Right ventricle myocardium inferior (tissue), 1 donor: Measurements from ENCODE around the gene ABHD6. TPM values are rescaled to one million over a fixed set of nuclear protein-coding genes. Genes with fewer than 3 reads are reported as not detected.

Source experiments
- ATAC-seq: fragments of 200-7000 bp; cut with Tn5 transposase; one replicate; pipeline ENCODE4 v1.9.1; 2020; ENCODE audit warnings: mild to moderate bottlenecking, moderate library complexity
- DNase-seq: peaks from one replicate; pipeline ENCODE4 v3.0.0; 2021; ENCODE audit errors: missing footprints
- intact Hi-C: fragments of 100-400 bp; cut with DNase I; formaldehyde crosslinking; loops from one replicate; pipeline ENCODE4 v1.11.0; 2022
- total RNA-seq: library from RNA; stranded (reverse); fragmentation: NEBNext Ultra II Directional; extraction: Animal tissue kit (Norgen Biotek cat#: 25700); gene quantifications from one replicate; pipeline ENCODE4 v1.2.1, GENCODE V29; 2021
- donor health status: DM: no; HTN: yes; CAD: no; lungs with severe emphysema.

The ABHD6 gene
- total RNA-seq, 1 donor from 2014 or later, result 10.5 TPM

GRCh38 chr3:58296269-58296668 lies 58.7 kb downstream of the ABHD6 start:
- DNase-seq (no peak), ATAC-seq (no peak)
- intact Hi-C loops, result loop anchor here (5.0 kb wide), 1 partner anchor 59 kb away; the partner anchor contains the start of gene ABHD6

GRCh38 chr3:58296843-58297242 lies 59.3 kb downstream of the ABHD6 start:
- no peak for ATAC-seq
- DNase-seq, result no peak
- intact Hi-C loops, result loop anchor here (5.0 kb wide), 1 partner anchor 60 kb away; the partner anchor contains the start of gene ABHD6

GRCh38 chr3:58298190-58298589 lies 60.6 kb downstream of the ABHD6 start:
- intact Hi-C loops, result loop anchor here (5.0 kb wide), 1 partner anchor 61 kb away; the partner anchor contains the start of gene ABHD6
- no peak for DNase-seq

GRCh38 chr3:58299075-58299474 lies 61.5 kb downstream of the ABHD6 start:
- ATAC-seq (no peak), DNase-seq (no peak)
- intact Hi-C loops, result loop anchor here (5.0 kb wide), 1 partner anchor 62 kb away; the partner anchor contains the start of gene ABHD6

More at GRCh38 chr3:58298190-58298589, 60.6 kb downstream of the ABHD6 start:
- ATAC-seq, result no peak

- intact Hi-C loops, result loop anchor here (1.0 to 5.0 kb wide), 2 partner anchors 63 to 113 kb away; partner anchors contain the start of gene ABHD6
- no peak for DNase-seq
- no peak for ATAC-seq
These were observed 62.4 kb downstream of the ABHD6 start for GRCh38 chr3:58299839-58300516.

- intact Hi-C loops, result loop anchor here (5.0 kb wide), 3 partner anchors 186 to 321 kb away; partner anchors contain the start of gene KCTD6
- ATAC-seq, result peak; percentile 96
- peak; percentile 100 for DNase-seq
These were observed 68.5 kb downstream of the ABHD6 start, which contains the start of the genes HTD2 and RPP14 for GRCh38 chr3:58305882-58306711. HTD2 (plus strand) TSS chr3:58306520; CDS start chr3:58317614, 11,094 bp downstream. RPP14 (plus strand) TSS chr3:58306245; CDS start chr3:58310330, 4,085 bp downstream.

- intact Hi-C loops, result loop anchor here (5.0 kb wide), 3 partner anchors 185 to 320 kb away; partner anchors contain the start of gene KCTD6
- ATAC-seq (no peak), DNase-seq (no peak)
These were observed 70.1 kb downstream of the ABHD6 start for GRCh38 chr3:58307639-58308215.

GRCh38 chr3:58308728-58309127 lies 71.1 kb downstream of the ABHD6 start:
- intact Hi-C loops, result loop anchor here (5.0 kb wide), 3 partner anchors 184 to 319 kb away; partner anchors contain the start of gene KCTD6
- DNase-seq (no peak), ATAC-seq (no peak)

- DNase-seq (no peak), ATAC-seq (no peak)
- intact Hi-C loops, result no loop called here
These were observed 80.2 kb downstream of the ABHD6 start for GRCh38 chr3:58317811-58318210.

- DNase-seq (no peak), ATAC-seq (no peak)
- intact Hi-C loops, result loop anchor here (1.0 to 5.0 kb wide), 3 partner anchors 93 to 311 kb away; no protein-coding TSS in a partner anchor
These were observed 84.2 kb downstream of the ABHD6 start for GRCh38 chr3:58321791-58322190.

- no peak for DNase-seq
- intact Hi-C loops, result loop anchor here (5.0 kb wide), 2 partner anchors 210 to 310 kb away; no protein-coding TSS in a partner anchor
- no peak for ATAC-seq
These were observed 85.2 kb downstream of the ABHD6 start for GRCh38 chr3:58322793-58323192.

- intact Hi-C loops, result loop anchor here (5.0 kb wide), 2 partner anchors 209 to 309 kb away; no protein-coding TSS in a partner anchor
- no peak for DNase-seq
- ATAC-seq, result no peak
These were observed 86.2 kb downstream of the ABHD6 start for GRCh38 chr3:58323529-58324390.

GRCh38 chr3:58324391-58325390 lies 87.1 kb downstream of the ABHD6 start:
- intact Hi-C loops, result loop anchor here (5.0 kb wide), 2 partner anchors 208 to 308 kb away; no protein-coding TSS in a partner anchor
- DNase-seq, result no peak
- ATAC-seq, result no peak

- intact Hi-C loops, result no loop called here
- DNase-seq, result no peak
- no peak for ATAC-seq
These were observed 88.0 kb downstream of the ABHD6 start for GRCh38 chr3:58325525-58325992.

GRCh38 chr3:58326267-58326900 lies 88.8 kb downstream of the ABHD6 start:
- ATAC-seq (no peak), DNase-seq (no peak)
- intact Hi-C loops, result no loop called here
